ELR (cell line): ENCODE data around the gene BANP.
"Not testable (repeated sequence)": the region's sequence is repeated elsewhere in the genome, so short reads cannot be mapped to it uniquely, and the experiment has no call there.

Experiments used
- DNase-seq: peaks from one replicate; pipeline ENCODE4 v3.0.0-alpha.2; 2015; ENCODE audit warnings: low read depth

Gene BANP

GRCh38 chr16:87950765-87951551 lies at the start of gene BANP:
Gene BANP (plus strand): TSS chr16:87951434. CDS start chr16:87975116, 23,682 bp downstream.
- peak; percentile 99 for DNase-seq

- DNase-seq = not testable (repeated sequence)
These were observed 46.3 kb upstream of the BANP start for GRCh38 chr16:87904963-87905362.

GRCh38 chr16:87905521-87905920 lies 45.7 kb upstream of the BANP start:
- DNase-seq = not testable (repeated sequence)

GRCh38 chr16:87908101-87908500 lies 43.1 kb upstream of the BANP start:
- DNase-seq = not testable (repeated sequence)

GRCh38 chr16:87909203-87909935 lies 41.9 kb upstream of the BANP start:
- DNase-seq = peak; percentile 66

- peak; percentile 75 for DNase-seq
These were observed 40.0 kb upstream of the BANP start for GRCh38 chr16:87911106-87911763.

GRCh38 chr16:87912691-87913090 lies 38.5 kb upstream of the BANP start:
- DNase-seq = not testable (repeated sequence)

- DNase-seq = not testable (repeated sequence)
These were observed 37.1 kb upstream of the BANP start for GRCh38 chr16:87914021-87914725.

- DNase-seq = no peak
These were observed 36.4 kb upstream of the BANP start for GRCh38 chr16:87914812-87915211.

- DNase-seq = no peak
These were observed 33.7 kb upstream of the BANP start for GRCh38 chr16:87917503-87917902.

- peak; percentile 20 for DNase-seq
These were observed 32.9 kb upstream of the BANP start for GRCh38 chr16:87918338-87918737.

- DNase-seq = peak; percentile 32
These were observed 32.2 kb upstream of the BANP start for GRCh38 chr16:87918866-87919680.

- no peak for DNase-seq
These were observed 31.6 kb upstream of the BANP start for GRCh38 chr16:87919681-87919994.

GRCh38 chr16:87921236-87921773 lies 29.9 kb upstream of the BANP start:
- DNase-seq = no peak

- no peak for DNase-seq
These were observed 28.9 kb upstream of the BANP start for GRCh38 chr16:87922250-87922871.

GRCh38 chr16:87924041-87924810 lies 27.0 kb upstream of the BANP start:
- no peak for DNase-seq

GRCh38 chr16:87924811-87925670 lies 26.2 kb upstream of the BANP start:
- DNase-seq = no peak

GRCh38 chr16:87926246-87927194 lies 24.7 kb upstream of the BANP start:
- no peak for DNase-seq
